ENCODE measurements around the gene UNC5C. TPM values are rescaled to one million over a fixed set of nuclear protein-coding genes. Genes with fewer than 3 reads are reported as not detected.

UNC5C gene
- total RNA-seq, 1 experiment from 2014 or later = 1.0 TPM

DNA sequence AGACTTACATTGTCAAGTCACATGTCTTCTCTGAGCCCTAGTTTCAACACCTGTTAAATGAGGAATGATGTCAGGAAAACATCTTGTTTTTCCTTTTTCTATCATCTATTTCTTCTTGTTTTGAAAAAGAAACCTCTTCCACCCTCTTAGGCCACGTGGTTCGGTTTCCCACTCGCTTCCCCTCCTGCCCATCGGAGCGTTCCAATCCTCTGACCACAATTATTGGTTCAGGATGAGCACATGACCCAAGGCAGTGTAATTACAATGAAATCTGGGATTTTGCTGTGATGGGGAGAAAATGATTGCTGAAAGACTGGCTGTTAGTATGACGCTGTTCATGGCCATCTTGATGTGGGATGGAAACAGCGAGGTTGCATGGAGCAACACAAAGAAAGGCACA, 186.7 kb downstream of the UNC5C start (continued):
- no peak for TF ChIP-seq NFYB (CRISPR knock-in tag; conservative IDR thresholded peaks at IDR 0.05; ENCODE audit: low read depth)
- no peak for TF ChIP-seq FOXK1 (CRISPR knock-in tag; IDR thresholded peaks at IDR 0.05)
- TF ChIP-seq ZNF138 (CRISPR knock-in tag; conservative IDR thresholded peaks at IDR 0.05) = no peak
- TF ChIP-seq, protein P1, sequence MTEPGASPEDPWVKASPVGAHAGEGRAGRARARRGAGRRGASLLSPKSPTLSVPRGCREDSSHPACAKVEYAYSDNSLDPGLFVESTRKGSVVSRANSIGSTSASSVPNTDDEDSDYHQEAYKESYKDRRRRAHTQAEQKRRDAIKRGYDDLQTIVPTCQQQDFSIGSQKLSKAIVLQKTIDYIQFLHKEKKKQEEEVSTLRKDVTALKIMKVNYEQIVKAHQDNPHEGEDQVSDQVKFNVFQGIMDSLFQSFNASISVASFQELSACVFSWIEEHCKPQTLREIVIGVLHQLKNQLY (CRISPR knock-in tag; IDR thresholded peaks at IDR 0.05) = no peak
- TF ChIP-seq ATF1 (CRISPR knock-in tag; IDR thresholded peaks at IDR 0.05) = no peak
- TF ChIP-seq SMAD4 (CRISPR knock-in tag; IDR thresholded peaks at IDR 0.05) = no peak

DNA sequence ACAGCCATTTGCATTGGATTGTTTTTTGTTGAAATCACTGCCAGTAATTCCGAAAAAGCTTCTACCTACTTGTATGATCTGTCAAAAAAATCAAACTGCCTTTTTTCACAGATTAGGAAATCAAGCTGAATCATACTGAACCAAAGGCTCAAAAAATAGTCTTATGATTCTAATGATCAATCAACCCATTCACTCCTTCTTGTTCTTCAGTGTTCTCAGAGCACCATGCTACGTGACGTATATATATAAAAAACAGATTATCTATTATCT, 187.1 kb downstream of the UNC5C start:
- DNase-seq (ENCODE audit: low spot score) = no peak
- Mint-ChIP-seq H3K36me3 (no peaks in the 10 kb centered on the region), H3K27ac (no peak overlapping the region), H3K9me3 (no peaks in the 10 kb centered on the region), H3K4me3 (no peak overlapping the region), H3K4me1 (peaks cover 17% of the 10 kb centered on the region), H3K27me3 (ENCODE audit: low read depth) (no peaks in the 10 kb centered on the region)
- ChIA-PET CTCF (no interaction called here), POLR2A (no interaction called here)
- no peak for ATAC-seq
- TF ChIP-seq SP1 (CRISPR knock-in tag; conservative IDR thresholded peaks at IDR 0.05) (no peak), JUN (CRISPR knock-in tag; IDR thresholded peaks at IDR 0.05) (no peak), NFYB (CRISPR knock-in tag; conservative IDR thresholded peaks at IDR 0.05; ENCODE audit: low read depth) (no peak), ATF1 (CRISPR knock-in tag; IDR thresholded peaks at IDR 0.05) (no peak)
- TF ChIP-seq, protein P2, sequence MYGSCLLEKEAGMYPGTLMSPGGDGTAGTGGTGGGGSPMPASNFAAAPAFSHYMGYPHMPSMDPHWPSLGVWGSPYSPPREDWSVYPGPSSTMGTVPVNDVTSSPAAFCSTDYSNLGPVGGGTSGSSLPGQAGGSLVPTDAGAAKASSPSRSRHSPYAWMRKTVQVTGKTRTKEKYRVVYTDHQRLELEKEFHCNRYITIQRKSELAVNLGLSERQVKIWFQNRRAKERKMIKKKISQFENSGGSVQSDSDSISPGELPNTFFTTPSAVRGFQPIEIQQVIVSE (CRISPR knock-in tag; IDR thresholded peaks at IDR 0.05; ENCODE audit: borderline replicate concordance) = no peak
- TF ChIP-seq, protein P3, sequence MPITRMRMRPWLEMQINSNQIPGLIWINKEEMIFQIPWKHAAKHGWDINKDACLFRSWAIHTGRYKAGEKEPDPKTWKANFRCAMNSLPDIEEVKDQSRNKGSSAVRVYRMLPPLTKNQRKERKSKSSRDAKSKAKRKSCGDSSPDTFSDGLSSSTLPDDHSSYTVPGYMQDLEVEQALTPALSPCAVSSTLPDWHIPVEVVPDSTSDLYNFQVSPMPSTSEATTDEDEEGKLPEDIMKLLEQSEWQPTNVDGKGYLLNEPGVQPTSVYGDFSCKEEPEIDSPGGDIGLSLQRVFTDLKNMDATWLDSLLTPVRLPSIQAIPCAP (CRISPR knock-in tag; IDR thresholded peaks at IDR 0.05) = no peak

DNA sequence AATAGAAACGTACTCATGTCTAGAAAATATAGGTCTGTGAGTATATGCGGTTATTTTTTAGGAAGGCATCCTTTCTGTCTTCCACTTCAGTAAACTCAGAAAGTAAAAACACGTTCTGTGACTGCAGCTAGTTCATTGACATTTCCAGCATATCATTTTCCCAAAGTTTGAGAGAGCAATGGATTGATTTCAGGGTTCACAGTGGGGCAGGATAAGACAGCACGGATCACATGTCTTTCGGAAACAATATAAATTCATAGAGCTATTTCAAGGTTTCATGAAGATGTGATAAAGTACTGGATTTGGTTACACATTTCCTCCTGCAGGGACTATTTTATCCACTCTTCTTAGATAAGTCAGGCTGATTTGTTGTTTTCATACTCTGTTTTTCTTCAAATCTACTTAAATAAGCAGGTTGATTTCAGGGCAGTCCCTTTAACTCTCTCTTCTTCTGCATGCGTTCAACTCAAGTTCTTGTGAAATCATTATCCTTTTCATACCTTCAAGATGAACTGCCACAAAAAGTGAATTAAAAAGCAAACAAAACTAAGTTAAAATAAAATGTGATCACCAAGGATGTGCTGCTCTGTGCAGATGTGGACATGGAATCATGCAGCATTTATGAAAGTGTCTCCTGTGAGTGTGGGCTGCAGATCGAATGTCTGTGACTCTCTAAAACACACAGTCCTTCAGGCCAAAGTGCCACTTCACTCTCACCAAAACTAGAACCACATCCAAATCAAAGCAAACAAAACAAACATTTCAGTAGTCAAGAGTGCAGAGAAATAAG, 187.7 kb downstream of the UNC5C start:
- Mint-ChIP-seq H3K27me3 (ENCODE audit: low read depth) (no peaks in the 10 kb centered on the region), H3K4me1 (peaks cover 17% of the 10 kb centered on the region), H3K9me3 (no peaks in the 10 kb centered on the region), H3K4me3 (no peak overlapping the region), H3K36me3 (no peaks in the 10 kb centered on the region), H3K27ac (no peak overlapping the region)
- ChIA-PET CTCF (no interaction called here), POLR2A (no interaction called here)
- DNase-seq (ENCODE audit: low spot score) (no peak), ATAC-seq (no peak)
- TF ChIP-seq SMAD4 (CRISPR knock-in tag; IDR thresholded peaks at IDR 0.05) = no peak
- TF ChIP-seq ZNF317 (CRISPR knock-in tag; IDR thresholded peaks at IDR 0.05; ENCODE audit: borderline replicate concordance, low read depth) = no peak
- TF ChIP-seq, protein P4, sequence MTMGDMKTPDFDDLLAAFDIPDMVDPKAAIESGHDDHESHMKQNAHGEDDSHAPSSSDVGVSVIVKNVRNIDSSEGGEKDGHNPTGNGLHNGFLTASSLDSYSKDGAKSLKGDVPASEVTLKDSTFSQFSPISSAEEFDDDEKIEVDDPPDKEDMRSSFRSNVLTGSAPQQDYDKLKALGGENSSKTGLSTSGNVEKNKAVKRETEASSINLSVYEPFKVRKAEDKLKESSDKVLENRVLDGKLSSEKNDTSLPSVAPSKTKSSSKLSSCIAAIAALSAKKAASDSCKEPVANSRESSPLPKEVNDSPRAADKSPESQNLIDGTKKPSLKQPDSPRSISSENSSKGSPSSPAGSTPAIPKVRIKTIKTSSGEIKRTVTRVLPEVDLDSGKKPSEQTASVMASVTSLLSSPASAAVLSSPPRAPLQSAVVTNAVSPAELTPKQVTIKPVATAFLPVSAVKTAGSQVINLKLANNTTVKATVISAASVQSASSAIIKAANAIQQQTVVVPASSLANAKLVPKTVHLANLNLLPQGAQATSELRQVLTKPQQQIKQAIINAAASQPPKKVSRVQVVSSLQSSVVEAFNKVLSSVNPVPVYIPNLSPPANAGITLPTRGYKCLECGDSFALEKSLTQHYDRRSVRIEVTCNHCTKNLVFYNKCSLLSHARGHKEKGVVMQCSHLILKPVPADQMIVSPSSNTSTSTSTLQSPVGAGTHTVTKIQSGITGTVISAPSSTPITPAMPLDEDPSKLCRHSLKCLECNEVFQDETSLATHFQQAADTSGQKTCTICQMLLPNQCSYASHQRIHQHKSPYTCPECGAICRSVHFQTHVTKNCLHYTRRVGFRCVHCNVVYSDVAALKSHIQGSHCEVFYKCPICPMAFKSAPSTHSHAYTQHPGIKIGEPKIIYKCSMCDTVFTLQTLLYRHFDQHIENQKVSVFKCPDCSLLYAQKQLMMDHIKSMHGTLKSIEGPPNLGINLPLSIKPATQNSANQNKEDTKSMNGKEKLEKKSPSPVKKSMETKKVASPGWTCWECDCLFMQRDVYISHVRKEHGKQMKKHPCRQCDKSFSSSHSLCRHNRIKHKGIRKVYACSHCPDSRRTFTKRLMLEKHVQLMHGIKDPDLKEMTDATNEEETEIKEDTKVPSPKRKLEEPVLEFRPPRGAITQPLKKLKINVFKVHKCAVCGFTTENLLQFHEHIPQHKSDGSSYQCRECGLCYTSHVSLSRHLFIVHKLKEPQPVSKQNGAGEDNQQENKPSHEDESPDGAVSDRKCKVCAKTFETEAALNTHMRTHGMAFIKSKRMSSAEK (CRISPR knock-in tag; IDR thresholded peaks at IDR 0.05; ENCODE audit: borderline replicate concordance) = no peak
- TF ChIP-seq ZNF219 (CRISPR knock-in tag; IDR thresholded peaks at IDR 0.05; ENCODE audit: borderline replicate concordance) = no peak
- TF ChIP-seq, protein P5, sequence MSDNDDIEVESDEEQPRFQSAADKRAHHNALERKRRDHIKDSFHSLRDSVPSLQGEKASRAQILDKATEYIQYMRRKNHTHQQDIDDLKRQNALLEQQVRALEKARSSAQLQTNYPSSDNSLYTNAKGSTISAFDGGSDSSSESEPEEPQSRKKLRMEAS (CRISPR knock-in tag; IDR thresholded peaks at IDR 0.05) = no peak
- TF ChIP-seq FOXP1 (CRISPR knock-in tag; IDR thresholded peaks at IDR 0.05; ENCODE audit: borderline replicate concordance) = no peak
- no peak for TF ChIP-seq TCF7 (CRISPR knock-in tag; IDR thresholded peaks at IDR 0.05; ENCODE audit: low read depth)
- no peak for TF ChIP-seq CBFB (CRISPR knock-in tag; IDR thresholded peaks at IDR 0.05; ENCODE audit: low read depth)
- TF ChIP-seq, protein P6, sequence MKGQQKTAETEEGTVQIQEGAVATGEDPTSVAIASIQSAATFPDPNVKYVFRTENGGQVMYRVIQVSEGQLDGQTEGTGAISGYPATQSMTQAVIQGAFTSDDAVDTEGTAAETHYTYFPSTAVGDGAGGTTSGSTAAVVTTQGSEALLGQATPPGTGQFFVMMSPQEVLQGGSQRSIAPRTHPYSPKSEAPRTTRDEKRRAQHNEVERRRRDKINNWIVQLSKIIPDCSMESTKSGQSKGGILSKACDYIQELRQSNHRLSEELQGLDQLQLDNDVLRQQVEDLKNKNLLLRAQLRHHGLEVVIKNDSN (CRISPR knock-in tag; IDR thresholded peaks at IDR 0.05) = no peak
- no peak for TF ChIP-seq ZNF671 (CRISPR knock-in tag; IDR thresholded peaks at IDR 0.05)
- TF ChIP-seq RORB (CRISPR knock-in tag; IDR thresholded peaks at IDR 0.05) = no peak
- TF ChIP-seq, protein P7, sequence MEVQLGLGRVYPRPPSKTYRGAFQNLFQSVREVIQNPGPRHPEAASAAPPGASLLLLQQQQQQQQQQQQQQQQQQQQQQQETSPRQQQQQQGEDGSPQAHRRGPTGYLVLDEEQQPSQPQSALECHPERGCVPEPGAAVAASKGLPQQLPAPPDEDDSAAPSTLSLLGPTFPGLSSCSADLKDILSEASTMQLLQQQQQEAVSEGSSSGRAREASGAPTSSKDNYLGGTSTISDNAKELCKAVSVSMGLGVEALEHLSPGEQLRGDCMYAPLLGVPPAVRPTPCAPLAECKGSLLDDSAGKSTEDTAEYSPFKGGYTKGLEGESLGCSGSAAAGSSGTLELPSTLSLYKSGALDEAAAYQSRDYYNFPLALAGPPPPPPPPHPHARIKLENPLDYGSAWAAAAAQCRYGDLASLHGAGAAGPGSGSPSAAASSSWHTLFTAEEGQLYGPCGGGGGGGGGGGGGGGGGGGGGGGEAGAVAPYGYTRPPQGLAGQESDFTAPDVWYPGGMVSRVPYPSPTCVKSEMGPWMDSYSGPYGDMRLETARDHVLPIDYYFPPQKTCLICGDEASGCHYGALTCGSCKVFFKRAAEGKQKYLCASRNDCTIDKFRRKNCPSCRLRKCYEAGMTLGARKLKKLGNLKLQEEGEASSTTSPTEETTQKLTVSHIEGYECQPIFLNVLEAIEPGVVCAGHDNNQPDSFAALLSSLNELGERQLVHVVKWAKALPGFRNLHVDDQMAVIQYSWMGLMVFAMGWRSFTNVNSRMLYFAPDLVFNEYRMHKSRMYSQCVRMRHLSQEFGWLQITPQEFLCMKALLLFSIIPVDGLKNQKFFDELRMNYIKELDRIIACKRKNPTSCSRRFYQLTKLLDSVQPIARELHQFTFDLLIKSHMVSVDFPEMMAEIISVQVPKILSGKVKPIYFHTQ (CRISPR knock-in tag; IDR thresholded peaks at IDR 0.05) = no peak
- TF ChIP-seq NFE2L1 (CRISPR knock-in tag; IDR thresholded peaks at IDR 0.05) = no peak
